Measurements from ENCODE around the gene KCND2.

Gene KCND2

DNA sequence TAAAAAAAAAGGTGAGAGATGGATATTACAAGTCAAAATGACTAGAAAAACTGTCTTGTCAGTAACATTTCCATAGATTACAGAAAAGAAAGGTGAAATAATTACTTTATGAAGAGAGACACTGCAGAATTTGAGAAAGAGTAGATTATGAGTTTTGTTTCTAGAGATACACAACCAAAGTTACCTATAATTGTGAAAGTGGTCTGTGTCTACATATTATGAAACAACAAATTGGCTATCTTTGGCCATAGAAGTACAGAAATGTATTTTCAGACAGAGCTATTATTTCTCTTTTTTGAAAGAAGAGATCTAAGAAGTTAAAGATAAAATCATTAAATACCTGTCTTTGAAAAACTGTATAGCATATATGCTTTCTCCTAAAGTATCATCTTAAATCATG is 30.1 kb downstream of the KCND2 start:
- TF ChIP-seq, protein P1, sequence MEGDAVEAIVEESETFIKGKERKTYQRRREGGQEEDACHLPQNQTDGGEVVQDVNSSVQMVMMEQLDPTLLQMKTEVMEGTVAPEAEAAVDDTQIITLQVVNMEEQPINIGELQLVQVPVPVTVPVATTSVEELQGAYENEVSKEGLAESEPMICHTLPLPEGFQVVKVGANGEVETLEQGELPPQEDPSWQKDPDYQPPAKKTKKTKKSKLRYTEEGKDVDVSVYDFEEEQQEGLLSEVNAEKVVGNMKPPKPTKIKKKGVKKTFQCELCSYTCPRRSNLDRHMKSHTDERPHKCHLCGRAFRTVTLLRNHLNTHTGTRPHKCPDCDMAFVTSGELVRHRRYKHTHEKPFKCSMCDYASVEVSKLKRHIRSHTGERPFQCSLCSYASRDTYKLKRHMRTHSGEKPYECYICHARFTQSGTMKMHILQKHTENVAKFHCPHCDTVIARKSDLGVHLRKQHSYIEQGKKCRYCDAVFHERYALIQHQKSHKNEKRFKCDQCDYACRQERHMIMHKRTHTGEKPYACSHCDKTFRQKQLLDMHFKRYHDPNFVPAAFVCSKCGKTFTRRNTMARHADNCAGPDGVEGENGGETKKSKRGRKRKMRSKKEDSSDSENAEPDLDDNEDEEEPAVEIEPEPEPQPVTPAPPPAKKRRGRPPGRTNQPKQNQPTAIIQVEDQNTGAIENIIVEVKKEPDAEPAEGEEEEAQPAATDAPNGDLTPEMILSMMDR (IDR thresholded peaks at IDR 0.05; ENCODE audit: low read depth, low read length) = no peak
- in situ Hi-C loops (cut with HindIII; ENCODE audit: low sequenced_read_pairs) = no loop called here
- H3K4me3 ChIP-seq (ENCODE audit: low read depth, low read length) = no peak overlapping the region

DNA sequence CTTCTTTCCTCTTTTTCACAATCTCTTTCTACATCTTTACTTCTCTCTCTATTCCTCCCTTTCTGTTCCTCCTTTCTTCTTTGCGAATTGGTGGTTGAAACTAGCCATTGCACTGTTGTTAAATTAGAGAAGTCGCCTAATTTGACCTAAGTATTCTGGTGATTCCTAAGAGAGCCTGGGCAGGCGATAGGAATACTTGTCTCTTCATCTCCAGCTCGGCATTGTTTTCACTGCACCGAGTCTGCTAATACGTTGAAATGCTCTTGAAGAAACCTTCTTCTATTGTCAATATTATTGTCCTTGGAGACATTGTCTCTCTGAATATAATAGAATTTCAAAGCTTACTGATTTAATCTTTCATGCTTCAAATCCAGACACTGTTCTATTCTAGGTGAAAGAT is 31.7 kb downstream of the KCND2 start:
- DNase-seq (ENCODE audit: low read depth, low spot score) = no peak
- no peak overlapping the region for H3K4me3 ChIP-seq (ENCODE audit: low read depth, low read length)
- in situ Hi-C loops (cut with HindIII; ENCODE audit: low sequenced_read_pairs) = no loop called here
- TF ChIP-seq, protein P1 (IDR thresholded peaks at IDR 0.05; ENCODE audit: low read depth, low read length) = no peak

More for the DNA sequence above, 30.1 kb downstream of the KCND2 start:
- no peak for DNase-seq (ENCODE audit: low read depth, low spot score)

- in situ Hi-C loops (cut with HindIII; ENCODE audit: low sequenced_read_pairs) = no loop called here
- no peak for DNase-seq (ENCODE audit: low read depth, low spot score)
- TF ChIP-seq, protein P1 (IDR thresholded peaks at IDR 0.05; ENCODE audit: low read depth, low read length) = no peak
- no peak overlapping the region for H3K4me3 ChIP-seq (ENCODE audit: low read depth, low read length)
These were observed 35.1 kb downstream of the KCND2 start for GRCh38 chr7:120307991-120308545.

GRCh38 chr7:120311028-120311788 is 38.2 kb downstream of the KCND2 start:
- no peak for DNase-seq (ENCODE audit: low read depth, low spot score)
- in situ Hi-C loops (cut with HindIII; ENCODE audit: low sequenced_read_pairs) = no loop called here
- no peak overlapping the region for H3K4me3 ChIP-seq (ENCODE audit: low read depth, low read length)
- TF ChIP-seq, protein P1 (IDR thresholded peaks at IDR 0.05; ENCODE audit: low read depth, low read length) = no peak

- TF ChIP-seq, protein P1 (IDR thresholded peaks at IDR 0.05; ENCODE audit: low read depth, low read length) = no peak
- H3K4me3 ChIP-seq (ENCODE audit: low read depth, low read length) = no peak overlapping the region
- in situ Hi-C loops (cut with HindIII; ENCODE audit: low sequenced_read_pairs) = no loop called here
- DNase-seq (ENCODE audit: low read depth, low spot score) = no peak
These were observed 47.4 kb downstream of the KCND2 start for GRCh38 chr7:120320218-120320961.

DNA sequence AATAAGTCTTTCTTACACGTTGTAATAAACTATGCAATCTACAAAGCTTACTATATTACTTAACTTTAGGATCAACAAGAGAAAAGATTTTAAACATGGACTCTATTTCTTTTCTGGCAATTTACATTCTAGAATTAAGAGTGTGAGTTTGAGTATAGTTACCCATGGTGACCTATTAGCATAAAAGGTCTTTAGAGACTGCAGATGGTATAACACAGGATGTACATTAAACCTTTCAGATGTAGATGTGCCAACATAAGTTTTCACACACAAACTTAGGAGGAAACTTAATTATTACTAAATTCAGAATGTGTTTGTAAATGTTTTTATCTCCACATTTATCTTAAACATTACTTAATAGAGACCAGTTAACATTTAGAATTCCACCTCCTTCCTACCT is 54.1 kb downstream of the KCND2 start:
- H3K4me3 ChIP-seq (ENCODE audit: low read depth, low read length) = no peak overlapping the region
- in situ Hi-C loops (cut with HindIII; ENCODE audit: low sequenced_read_pairs) = no loop called here
- TF ChIP-seq, protein P1 (IDR thresholded peaks at IDR 0.05; ENCODE audit: low read depth, low read length) = no peak
- no peak for DNase-seq (ENCODE audit: low read depth, low spot score)

Data from astrocyte of the spinal cord (primary cell).